Stimulated activated naive CD4-positive, alpha-beta T cell (primary cell): ENCODE data around the gene AKAP7.
"Not testable (repeated sequence)": the region's sequence is repeated elsewhere in the genome, so short reads cannot be mapped to it uniquely, and the experiment has no call there.

Experiments
- DNase-seq, 6 experiments: peaks; one replicate each; lab custom pipeline; 2025; lab: John Stamatoyannopoulos, UW

AKAP7 gene

DNA sequence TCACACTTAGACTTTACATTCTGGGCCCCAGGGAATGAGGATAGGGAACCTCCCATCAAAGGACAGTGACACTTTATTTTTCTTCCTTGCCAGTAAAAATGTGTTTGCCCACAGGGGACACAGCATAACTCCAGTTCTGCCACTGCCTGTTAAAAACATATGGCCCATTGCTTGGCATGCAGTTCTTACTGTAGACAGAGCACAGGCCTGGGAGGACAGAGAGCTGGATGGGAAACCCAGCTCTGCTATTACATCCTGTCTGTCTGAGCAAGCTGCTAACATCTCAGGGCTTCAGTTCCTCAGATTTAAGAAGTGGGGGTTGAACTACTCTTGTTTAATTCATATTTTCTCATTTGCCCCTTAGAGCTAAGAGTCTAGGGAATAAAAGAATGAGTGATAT is 120.2 kb downstream of the AKAP7 start:
- DNase-seq: peak in 1 of 6 experiments; percentile 21

DNA sequence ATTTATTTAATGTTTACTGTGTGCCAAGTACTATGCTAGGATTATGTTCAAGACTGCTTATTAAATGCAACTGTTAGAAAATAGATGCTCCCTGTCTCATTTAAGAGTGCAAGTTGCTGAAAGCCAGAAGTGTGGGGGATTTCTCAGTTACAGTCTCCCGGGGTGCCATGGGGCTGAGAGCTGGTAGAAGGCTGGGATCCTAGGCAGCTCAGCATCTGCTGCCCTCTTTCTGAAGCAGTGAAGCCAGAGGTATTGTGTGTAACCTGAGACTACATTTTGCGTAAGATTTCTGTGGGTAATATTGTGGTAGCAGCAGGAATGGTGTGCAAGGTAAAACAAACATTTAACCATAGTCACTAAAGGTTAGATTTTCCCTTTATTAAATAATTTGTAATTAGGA is 120.6 kb downstream of the AKAP7 start:
- no peak for DNase-seq

DNA sequence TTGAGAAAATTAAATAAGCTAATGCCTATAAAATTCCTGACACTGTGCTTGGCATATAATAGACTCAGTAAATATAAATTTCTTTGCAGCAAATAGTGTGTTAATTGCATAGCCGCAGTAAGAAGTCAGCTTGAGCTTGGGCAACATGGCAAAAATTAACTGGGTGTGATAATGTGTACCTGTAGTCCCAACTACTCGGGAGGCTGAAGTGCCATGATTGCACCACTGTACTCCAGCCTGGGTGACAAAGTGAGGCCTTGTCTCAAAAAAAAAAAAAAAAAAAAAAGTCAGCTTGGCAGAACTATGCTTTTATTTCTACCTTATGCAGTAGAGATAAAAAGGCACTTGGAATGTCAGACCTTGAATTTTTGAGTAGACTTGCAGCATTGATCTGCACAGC is 121.8 kb downstream of the AKAP7 start:
- DNase-seq: no peak

DNA sequence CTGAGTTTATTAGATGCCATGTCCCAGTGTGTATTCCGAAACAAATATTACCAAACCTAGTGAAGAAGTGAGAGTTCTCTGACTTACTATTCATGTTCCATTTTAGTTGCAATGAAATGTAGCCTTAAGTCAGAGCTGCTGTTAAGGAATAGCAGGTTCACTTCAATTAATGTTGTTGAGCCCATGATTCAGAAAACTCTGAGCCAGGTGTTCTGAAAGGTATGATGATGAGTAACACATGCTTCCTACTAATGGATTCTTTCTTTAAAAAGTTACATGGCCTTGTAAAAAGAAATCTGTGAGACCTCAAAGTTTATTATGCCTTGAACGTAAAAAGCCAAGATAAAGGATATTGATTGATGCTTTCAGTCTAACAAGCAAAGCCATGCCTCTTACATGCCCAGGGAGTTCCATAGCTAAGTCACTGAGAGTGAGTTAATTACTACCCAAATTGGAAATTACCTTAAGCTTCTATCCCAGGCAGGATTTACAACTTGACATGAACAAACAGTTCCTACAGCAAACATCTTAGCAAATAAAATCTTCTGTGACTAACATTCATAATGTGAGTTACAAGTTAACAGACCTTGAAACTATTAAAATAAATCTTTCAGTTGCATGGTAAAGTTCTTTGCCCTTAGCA is 122.9 kb downstream of the AKAP7 start:
- no peak for DNase-seq

DNA sequence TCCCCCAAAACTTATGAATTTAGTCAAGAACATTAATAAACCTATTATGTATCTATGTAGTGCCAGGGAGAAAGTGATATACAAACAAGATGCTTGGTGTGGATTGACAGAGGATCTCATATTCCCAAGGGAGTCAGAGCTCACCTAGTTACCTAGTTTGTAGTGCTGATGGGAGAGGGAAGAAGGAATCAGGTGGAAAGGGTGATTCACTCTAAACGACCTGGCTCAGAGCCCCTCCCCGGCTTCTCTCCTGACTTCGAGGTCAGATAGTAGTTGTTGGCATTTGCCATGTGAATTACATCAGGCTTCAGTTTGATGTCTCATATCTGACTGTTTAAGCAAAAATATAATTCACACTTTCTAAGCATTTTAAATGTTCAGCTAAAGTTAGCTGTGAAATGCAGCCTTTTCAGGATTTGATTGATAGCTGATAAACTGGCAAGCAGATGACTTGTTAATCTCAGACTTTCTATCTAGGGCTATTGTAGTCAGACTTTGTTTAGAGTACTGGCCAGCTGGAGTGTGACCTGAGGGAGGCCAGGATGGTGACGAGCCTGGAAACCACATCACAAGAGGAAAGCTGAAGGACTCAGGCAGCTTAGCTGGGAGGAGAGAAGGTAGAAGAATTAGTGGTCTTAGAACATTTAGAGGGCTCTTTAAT is 123.7 kb downstream of the AKAP7 start:
- DNase-seq: no peak

DNA sequence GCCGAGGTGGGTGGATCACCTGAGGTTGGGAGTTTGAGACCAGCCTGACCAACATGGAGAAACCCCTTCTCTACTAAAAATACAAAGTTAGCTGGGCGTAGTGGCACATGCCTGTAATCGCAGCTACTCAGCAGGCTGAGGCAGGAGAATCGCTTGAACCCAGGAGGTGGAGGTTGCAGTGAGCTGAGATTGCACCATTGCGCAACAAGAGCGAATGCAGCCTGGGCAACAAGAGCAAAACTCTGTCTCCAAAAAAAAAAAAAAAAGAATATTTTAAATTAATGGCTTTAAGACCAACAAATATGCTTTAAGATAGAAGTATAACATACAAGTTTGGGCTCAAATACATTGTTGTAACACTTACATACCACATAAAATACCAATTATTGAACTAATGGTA is 125.7 kb downstream of the AKAP7 start:
- not testable (repeated sequence) for DNase-seq

DNA sequence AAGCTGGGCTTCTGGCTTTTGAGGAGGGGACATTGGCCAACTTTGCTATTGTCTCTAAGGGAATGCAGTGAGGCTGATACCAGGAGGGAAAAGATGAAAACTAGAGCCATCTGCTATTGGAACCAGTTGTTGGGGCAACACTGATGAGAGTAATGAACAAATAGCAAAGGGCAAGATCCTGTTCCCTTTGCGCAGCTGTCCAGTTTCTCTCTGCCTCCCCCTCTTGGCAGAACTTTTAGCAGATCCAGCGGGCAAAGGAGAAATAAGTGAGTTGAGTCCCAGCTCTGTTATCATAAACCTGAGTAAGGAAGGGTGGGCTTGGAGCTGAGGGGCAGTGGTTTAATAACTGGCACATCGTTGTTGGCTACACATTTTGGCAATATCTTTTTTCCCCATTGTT is 126.8 kb downstream of the AKAP7 start:
- DNase-seq: no peak

DNA sequence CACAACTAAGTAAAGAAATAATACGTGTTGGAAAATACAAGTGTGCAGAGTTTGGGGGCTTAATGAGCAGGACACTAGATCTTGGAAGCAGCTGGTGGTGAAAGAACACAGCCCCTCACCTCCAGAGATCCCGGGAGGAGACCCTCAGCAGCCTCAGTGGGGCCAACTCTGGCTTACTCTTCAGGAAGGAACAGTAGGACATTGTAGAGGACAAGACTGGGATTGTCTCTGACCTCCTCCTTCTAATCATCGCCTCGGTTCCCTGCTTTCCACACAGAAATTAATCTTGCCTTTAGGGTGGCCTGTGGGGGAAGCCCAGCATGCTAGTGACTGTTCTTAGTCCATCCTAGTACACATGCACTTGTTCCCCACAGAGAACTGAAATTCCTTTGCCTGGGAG is 130.7 kb downstream of the AKAP7 start:
- DNase-seq: no peak

DNA sequence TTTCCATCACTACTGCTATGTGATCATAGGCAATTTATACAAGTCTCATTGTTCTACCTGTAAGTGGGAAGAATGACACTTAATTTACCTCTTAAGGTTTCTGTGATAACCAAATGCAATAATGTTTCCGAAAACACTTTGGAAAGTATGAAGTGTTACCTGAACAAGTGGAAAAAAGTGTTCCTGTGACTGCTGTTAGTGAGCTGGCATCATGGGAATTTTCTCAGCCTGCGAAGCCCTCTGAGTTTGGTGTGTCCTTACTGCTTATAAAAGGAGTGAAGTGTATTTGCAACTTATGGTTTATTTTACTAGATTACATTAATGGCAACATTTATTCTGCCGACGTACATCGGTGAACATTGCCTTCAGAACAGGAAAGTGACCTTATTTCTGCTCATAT is 133.0 kb downstream of the AKAP7 start:
- DNase-seq: no peak

DNA sequence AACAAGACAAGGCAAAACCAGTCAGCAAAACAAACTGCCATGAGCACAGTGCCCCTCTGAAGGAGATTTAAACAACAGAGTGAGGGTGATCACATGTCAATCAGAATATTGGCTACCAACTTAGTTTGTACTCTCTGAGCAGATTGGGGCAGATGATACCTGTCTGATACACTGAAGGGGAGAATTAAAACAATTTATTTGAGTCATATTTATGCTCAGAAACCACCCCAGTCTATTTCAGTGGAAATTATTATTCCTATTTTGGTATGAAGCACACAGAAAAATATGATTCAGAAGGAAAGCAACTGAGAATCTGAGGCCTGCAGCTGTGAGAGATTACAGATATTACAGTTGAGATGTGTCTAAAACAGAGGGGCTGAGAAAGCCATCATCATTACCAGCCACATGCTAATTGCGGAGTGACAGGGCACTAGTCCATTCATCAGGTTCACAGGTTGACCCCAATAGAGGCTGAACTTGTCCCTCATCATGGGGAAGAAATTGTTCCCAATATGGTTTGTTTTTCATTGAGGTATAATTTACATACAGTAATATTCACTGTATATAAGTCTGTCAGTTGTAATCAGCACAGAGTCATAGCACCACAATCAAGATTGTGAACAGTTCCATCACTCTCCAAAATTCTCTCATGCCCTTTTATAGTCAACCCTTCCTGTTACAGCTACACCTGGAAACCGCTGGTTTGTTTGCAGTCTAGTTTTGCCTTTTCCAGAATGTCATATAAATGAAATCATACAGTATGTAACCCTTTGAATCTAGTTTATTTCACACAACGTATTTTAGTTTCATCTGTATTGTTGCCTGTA is 134.5 kb downstream of the AKAP7 start:
- DNase-seq: no peak

DNA sequence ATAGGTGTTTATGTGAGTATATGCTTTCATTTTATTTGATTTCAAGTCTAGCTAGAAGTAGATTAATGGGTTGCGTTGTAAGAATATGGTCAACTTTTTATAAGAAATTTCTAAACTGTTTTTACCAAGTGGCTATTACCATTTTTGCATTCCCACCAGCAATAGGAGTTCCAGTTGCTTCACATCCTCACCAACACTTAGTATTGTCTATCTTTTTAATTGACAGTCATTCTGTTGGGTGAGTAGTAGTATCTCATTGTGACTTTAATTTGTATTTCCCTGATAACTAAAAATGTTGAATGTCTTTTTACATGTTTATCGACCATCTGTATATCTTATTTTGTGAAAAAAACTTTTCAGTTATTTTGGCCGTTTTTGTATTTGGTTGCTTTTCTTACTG is 135.3 kb downstream of the AKAP7 start:
- no peak for DNase-seq

DNA sequence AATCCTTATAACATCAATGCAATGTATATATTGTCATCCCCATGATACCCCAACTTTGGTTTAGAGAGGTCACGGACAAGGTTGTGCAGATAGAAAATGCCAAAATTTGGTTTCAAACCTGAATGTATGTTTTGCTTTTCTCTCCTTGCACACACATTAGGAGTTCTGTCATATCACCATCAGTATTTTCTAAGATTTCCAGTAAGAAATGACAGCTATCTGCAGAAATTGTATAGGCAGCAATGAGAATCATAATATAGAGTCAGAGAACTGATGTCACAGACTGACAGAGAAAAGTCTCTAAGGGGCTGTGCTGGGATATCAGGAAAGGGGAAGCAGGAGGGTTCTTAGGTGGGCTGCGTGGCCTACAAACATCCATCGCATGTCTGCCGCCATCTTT is 140.0 kb downstream of the AKAP7 start:
- DNase-seq: no peak

DNA sequence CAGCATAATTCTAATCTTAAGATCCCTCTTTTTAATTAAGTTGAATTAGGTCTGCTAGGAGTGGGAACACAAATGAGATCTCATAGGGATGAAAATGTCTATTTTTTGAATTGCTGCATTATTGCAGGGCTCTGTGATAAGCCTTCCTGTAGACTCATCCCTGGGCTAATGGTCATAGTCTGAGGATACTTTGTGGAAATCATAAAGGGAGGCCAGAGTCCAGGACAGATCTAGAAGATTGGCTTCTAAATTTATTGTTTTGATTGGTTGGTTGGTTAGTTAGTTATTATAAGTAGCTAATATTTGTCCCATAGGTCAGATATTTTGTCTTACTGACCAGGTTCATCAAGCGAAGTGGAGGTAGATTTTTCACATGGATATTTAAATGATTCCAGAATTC is 142.3 kb downstream of the AKAP7 start:
- DNase-seq: no peak

DNA sequence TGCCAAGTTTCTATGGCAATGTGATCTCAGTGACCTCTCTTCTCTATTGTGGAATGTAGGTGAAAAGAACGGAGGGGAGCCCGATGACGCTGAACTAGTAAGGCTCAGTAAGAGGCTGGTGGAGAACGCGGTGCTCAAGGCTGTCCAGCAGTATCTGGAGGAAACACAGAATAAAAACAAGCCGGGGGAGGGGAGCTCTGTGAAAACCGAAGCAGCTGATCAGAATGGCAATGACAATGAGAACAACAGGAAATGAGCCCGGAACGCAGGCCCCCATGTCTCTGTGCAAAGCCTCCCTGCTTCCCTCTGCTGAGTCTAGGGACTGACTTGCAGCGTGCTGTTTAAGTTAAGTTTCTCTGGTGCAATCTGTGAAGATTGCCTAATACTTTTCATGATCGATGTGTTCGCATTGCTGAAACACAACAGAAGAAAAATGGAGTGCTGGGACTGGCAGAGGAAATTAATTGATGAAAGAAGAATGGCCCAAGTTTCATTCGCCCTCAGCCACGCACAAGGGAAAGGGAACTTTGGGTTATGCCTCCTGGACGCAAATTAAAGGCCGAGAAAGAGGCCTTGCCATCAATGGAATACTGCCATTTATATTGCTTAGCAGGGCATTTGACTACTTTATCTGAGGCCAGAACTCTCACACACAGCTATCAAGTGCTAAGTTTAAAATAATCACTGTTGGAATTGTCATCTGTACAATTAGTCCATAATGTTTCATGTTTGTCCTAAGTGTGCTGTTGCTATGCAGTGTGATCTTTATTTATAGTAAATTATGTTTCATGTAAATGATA is 146.4 kb downstream of the AKAP7 start:
- DNase-seq: peak; percentile 44 to 87 (median 72)

DNA sequence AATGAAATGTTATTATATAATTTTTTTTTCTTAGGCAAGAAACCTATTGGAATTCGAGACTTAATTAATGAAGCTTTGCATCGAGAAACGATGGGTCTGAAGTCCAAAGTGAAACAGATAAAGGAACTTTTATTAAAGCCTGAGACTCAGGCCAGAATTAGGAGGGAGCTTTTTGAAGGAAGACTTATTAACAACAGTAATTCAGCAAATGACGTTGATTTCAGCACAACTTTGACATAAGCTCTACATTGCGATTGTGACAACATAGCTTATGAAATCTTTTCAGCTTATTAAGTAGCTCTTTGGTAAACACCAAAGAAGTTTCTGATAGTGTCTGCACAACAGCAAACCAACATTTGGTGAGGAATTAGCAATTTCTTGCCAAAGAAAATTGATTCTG is 147.1 kb downstream of the AKAP7 start:
- DNase-seq: no peak

DNA sequence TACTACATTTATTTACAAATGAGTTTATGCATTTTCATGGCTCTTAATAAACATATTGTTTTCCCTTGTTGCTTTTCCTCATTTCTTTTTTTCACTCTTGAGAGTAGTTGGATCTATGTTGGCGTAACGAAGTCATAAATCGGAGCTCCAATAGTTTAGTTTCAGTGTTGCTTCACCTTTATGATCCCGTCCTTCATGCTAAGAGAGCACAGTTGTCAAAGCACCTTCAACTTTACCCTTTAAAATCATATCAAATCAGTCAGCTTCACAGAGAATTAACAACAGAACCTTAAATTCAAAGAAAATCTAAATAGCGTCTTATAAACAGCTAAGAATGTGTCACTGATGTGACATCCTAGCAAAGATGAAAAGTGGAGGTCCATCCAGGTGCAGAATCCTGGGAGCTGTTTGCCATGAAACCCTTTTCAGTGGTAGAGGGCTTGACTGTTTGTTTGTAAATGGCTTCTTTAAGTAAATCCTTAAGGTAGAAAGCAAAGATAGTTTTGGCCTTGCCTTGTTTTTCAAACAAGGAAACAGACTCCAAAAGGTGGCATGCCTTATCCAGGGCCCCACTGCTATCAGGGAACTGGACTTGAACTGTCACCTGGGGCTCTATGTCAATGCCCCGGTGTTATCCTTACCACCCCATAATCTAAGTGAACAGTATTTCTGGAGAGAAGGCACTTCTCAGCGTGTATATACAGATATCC is 148.4 kb downstream of the AKAP7 start:
- DNase-seq: no peak

DNA sequence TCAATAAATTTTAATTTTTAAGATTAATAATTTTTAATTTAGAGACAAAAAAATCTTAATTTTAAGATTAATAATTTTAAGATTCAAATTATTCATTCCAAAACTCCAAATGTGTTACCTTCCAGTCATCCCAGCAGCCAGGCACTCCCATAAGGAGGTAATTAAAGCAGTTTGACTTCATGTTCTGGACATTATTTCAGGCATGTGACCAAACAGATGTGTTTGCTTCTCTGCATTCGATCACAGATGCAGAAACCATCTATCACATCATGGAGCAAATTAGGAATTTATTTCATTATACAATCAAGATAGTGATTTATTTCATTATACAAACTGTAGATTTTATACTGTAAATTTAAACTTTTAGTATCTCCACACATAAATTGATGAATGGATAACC is 150.3 kb downstream of the AKAP7 start:
- no peak for DNase-seq

DNA sequence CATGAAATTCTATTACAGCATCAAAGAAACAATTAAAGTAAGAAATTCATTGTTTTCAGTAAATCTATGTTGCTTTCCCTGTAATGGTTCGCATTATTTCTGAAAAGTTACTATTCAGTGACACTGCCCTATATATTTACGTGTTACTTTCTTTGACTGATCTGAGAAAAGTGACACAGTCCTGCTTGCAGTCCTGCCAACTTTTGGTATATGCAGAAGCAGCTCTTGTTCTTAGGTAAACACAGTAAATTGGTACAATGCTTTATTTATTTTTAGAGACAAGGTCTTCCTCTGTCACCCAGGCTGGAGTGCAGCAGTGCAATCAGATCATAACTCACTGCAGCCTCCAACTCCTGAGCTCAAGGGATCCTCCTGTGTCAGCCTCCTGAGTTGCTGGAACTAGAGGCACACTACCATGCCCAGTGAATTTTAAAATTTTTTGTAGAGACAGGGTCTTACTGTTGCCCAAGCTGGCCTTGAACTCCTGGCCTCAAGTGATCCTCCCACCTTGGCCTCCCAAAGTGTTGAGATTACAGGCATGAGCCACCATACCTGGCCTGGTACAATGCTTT is 151.3 kb downstream of the AKAP7 start:
- DNase-seq: no peak

DNA sequence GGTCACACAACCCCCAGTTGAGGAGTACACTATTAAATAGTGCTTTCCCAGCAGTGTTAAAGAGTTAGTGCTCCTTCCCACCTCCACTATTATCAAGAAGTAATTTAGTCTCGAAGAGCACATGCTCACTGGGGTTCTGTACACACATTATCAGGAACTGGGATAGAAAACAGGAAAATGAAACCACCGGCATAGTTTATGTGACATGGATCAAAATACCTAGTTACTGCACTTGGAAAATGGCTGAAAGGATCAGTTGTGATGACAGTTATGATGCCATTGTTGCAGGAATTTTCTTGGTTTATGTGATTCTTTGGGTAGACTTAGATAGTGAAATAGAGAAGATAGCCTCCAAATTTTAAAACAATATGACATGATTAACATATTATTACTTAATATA is 152.9 kb downstream of the AKAP7 start:
- no peak for DNase-seq

DNA sequence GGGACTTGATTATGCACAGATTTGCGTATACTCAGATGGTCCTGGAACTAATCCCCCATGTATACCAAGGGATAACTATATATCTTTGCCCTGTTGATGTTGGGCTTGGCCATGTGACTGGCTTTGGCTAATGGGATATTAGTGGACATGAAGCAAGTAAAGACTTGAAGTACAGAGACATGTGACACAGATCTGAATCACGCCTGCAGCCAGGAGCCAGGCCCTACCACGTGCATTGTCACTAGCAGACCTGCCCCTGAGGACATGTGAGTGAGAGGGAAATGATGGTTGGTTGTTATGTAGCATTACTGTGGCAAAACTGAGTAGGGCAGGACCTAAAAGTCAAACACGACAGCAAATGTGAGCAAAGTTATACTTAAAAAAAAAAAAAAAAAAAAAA is 155.7 kb downstream of the AKAP7 start:
- no peak for DNase-seq
